Stomach (tissue), 9 donors: ENCODE measurements around the gene RALA. TPM values are rescaled to one million over a fixed set of nuclear protein-coding genes. Genes with fewer than 3 reads are reported as not detected.
"Not testable (repeated sequence)": the region's sequence is repeated elsewhere in the genome, so short reads cannot be mapped to it uniquely, and the experiment has no call there.

Experiments used
- DNase-seq, 2 donors: peaks; one replicate each; pipeline versions ENCODE4 v3.0.0 to v3.0.0-alpha.2; 2013 to 2019
- H3K27ac ChIP-seq, 5 donors: fragments of 200-600 bp in 4 of 5; sonication (generic) in 4 of 5; one replicate each; pipeline ENCODE4 v1.5.1; 2013 to 2019; ENCODE audit warnings: mild to moderate bottlenecking in 1 of 5, moderate library complexity in 1 of 5
- H3K27me3 ChIP-seq, 3 donors: fragments of 200-600 bp; sonication (generic); one replicate each; pipeline ENCODE4 v1.5.1; 2017 to 2019; ENCODE audit warnings: mixed run types in 1 of 3
- H3K36me3 ChIP-seq, 4 donors: fragments of 200-600 bp; sonication (generic); 1 replicate in 3 of 4; 2 replicates in 1 of 4; pipeline ENCODE4 v1.5.1; 2016 to 2019
- H3K4me1 ChIP-seq, 4 donors: fragments of 200-600 bp; sonication (generic); one replicate each; pipeline ENCODE4 v1.5.1; 2016 to 2019
- H3K4me3 ChIP-seq, 4 donors: fragments of 200-600 bp; sonication (generic) in 3 of 4; one replicate each; pipeline ENCODE4 v1.5.1; 2016 to 2019; ENCODE audit warnings: mild to moderate bottlenecking in 1 of 4
- H3K9me3 ChIP-seq, 4 donors: fragments of 200-600 bp; sonication (generic); one replicate each; pipeline ENCODE4 v1.5.1; 2016 to 2019
- EP300 ChIP-seq: sonication (generic); formaldehyde crosslinking; IDR thresholded peaks from one replicate; pipeline ENCODE4 v1.6.1; 2017; ENCODE audit warnings: antibody characterized with exemption
- POLR2A ChIP-seq, 4 donors: fragments of 450-650 bp; IDR thresholded peaks; one replicate each; pipeline ENCODE4 v1.6.1; 2016; ENCODE audit warnings: antibody characterized with exemption in 4 of 4, control low read depth in 2 of 4, mild to moderate bottlenecking in 1 of 4, moderate library complexity in 1 of 4
- POLR2AphosphoS5 ChIP-seq, 3 donors: sonication (generic); formaldehyde crosslinking; IDR thresholded peaks; one replicate each; pipeline ENCODE4 v1.6.1; 2016; ENCODE audit warnings: antibody characterized with exemption in 3 of 3
- WGBS, 5 donors: extraction: QIAGEN DNeasy Blood & Tissue Kit in 3 of 5; methylation state at CpG; one replicate each; pipeline versions ENCODE4 v1.1.5 to v1.1.7; 2013 to 2018; 5-methylcytosine and 5-hydroxymethylcytosine counted together
- intact Hi-C: fragments of 100-400 bp; cut with DNase I; formaldehyde crosslinking; loops from one replicate; pipeline ENCODE4 v1.15.1; 2023; ENCODE audit warnings: low total_unique reads
- polyA plus RNA-seq, 3 donors: library from polyadenylated mRNA; stranded (reverse); fragments of 200-250 nt; gene quantifications; one replicate each; pipeline ENCODE4 v1.2.3, GENCODE V29; 2013
- total RNA-seq, 5 donors: library from RNA; depleted of rRNA; stranded (reverse); fragments of >200 nt; gene quantifications; one replicate each; pipeline versions ENCODE4 v1.1.0 to v1.2.3, GENCODE V29; 2014 to 2016
- TF ChIP-seq, protein P1 (sequence below), 7 experiments: fragments of 450-650 bp in 4 of 7; fragments of 200-600 bp in 3 of 7; sonication (generic) in 3 of 7; IDR thresholded peaks; one replicate each; pipeline ENCODE4 v1.5.1; 2016 to 2019; ENCODE audit warnings: antibody characterized with exemption in 7 of 7, control low read depth in 2 of 7, mild to moderate bottlenecking in 1 of 7
- donor health status: healthy with polysubstance abuse.
- donor health status: Bipolar disorder and iron deficiency.
- donor health status: healthy.

The RALA gene
- total and polyA plus RNA-seq, 8 donors, result 10.6 to 57.0 (median 31.6) TPM

DNA sequence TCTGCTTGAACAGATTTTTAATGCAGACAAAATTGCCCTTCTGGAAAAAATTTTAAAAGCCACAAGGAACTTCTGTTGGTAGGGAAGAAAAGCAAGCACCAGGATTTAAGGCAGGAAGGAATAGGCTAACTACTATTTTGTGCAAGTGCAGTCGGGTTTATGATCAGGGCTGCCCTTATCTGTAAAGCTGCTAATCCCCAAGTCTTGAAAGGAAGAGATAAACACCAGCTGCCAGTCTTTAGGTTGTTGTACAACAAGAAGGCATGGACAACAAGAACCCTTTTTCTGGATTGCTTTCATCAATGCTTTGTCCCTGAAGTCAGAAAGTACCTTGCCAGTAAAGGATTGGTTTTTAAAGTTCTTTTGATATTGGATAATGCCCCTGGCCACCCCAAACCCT is 40.7 kb downstream of the RALA start:
- WGBS, 5 donors, result 46 to 59% (median 49%) methylated on average over 1 of the region's 1 CpG
- H3K27ac ChIP-seq, result no peak overlapping the region

DNA sequence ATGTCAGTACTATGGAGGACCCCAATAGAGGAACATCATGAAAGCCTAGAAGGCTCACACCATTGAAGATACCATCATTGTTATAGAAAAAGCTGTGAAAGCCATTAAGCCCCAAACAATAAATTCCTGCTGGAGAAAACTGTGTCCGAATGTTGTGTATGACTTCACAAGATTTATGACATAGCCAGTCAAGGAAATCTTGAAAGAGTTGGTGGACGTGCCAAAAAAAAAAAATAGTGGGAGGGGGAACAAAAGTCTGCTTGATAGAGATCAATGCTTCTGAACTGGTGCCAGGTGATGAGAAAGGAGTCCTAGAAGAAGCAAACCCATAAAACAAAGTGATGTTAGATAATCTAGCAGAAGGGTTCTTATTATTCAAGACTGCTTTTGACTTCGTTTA is 41.2 kb downstream of the RALA start:
- peaks cover 0 to 7% (median 5%) of the 10 kb centered on the region in 4 donors for H3K36me3 ChIP-seq
- TF ChIP-seq POLR2A (IDR thresholded peaks at IDR 0.05), result no peak
- TF ChIP-seq POLR2AphosphoS5 (IDR thresholded peaks at IDR 0.05), result no peak
- TF ChIP-seq, protein P1, sequence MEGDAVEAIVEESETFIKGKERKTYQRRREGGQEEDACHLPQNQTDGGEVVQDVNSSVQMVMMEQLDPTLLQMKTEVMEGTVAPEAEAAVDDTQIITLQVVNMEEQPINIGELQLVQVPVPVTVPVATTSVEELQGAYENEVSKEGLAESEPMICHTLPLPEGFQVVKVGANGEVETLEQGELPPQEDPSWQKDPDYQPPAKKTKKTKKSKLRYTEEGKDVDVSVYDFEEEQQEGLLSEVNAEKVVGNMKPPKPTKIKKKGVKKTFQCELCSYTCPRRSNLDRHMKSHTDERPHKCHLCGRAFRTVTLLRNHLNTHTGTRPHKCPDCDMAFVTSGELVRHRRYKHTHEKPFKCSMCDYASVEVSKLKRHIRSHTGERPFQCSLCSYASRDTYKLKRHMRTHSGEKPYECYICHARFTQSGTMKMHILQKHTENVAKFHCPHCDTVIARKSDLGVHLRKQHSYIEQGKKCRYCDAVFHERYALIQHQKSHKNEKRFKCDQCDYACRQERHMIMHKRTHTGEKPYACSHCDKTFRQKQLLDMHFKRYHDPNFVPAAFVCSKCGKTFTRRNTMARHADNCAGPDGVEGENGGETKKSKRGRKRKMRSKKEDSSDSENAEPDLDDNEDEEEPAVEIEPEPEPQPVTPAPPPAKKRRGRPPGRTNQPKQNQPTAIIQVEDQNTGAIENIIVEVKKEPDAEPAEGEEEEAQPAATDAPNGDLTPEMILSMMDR (IDR thresholded peaks at IDR 0.05), result no peak
- no peak for TF ChIP-seq EP300
- WGBS, 5 donors, result 87 to 98% (median 92%) methylated on average over 3 of the region's 3 CpGs
- peaks cover 0 to 3% (median 0%) of the 10 kb centered on the region in 4 donors for H3K9me3 ChIP-seq
- H3K27me3 ChIP-seq, result no peaks in the 10 kb centered on the region
- no peak overlapping the region for H3K4me3 ChIP-seq
- intact Hi-C loops, result no loop called here
- no peak for DNase-seq
- H3K27ac ChIP-seq, result no peak overlapping the region
- peaks cover 0 to 16% (median 8%) of the 10 kb centered on the region in 4 donors for H3K4me1 ChIP-seq

More for the DNA sequence above, 40.7 kb downstream of the RALA start:
- no peak for DNase-seq
- TF ChIP-seq POLR2A (IDR thresholded peaks at IDR 0.05), result no peak
- TF ChIP-seq, protein P1 (IDR thresholded peaks at IDR 0.05), result no peak
- Histone ChIP-seq H3K4me1 (peaks cover 0 to 21% (median 8%) of the 10 kb centered on the region in 4 donors), H3K27me3 (no peaks in the 10 kb centered on the region), H3K4me3 (no peak overlapping the region), H3K36me3 (peaks cover 0 to 7% (median 5%) of the 10 kb centered on the region in 4 donors), H3K9me3 (peaks cover 0 to 3% (median 0%) of the 10 kb centered on the region in 4 donors)
- intact Hi-C loops, result no loop called here

DNA sequence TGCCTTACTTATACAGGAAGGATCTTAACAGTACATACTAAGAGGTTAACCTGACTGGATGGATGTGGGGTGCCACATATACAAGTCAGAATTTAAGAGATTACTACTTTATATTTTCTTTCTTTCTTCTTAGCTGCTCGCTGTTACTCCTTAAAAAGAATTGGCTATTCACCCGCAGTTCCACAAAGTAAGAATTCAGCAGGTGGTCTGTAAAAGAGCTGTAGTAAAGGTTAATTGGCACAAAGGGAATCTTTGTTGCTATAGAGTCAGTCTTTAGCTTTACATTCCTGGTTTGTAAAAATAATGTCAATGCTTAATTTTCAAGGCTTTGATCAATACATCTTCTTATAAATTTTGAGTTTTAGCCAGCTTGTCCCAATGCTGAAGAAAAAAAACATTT is 43.2 kb downstream of the RALA start:
- H3K27ac ChIP-seq, result no peak overlapping the region
- H3K4me1 ChIP-seq, result peaks cover 0 to 16% (median 5%) of the 10 kb centered on the region in 4 donors
- peaks cover 0 to 7% (median 5%) of the 10 kb centered on the region in 4 donors for H3K36me3 ChIP-seq
- DNase-seq, result no peak
- intact Hi-C loops, result no loop called here
- peaks cover 0 to 3% (median 0%) of the 10 kb centered on the region in 4 donors for H3K9me3 ChIP-seq
- TF ChIP-seq, protein P1 (IDR thresholded peaks at IDR 0.05), result no peak
- TF ChIP-seq EP300, result no peak
- no peak for TF ChIP-seq POLR2AphosphoS5 (IDR thresholded peaks at IDR 0.05)
- TF ChIP-seq POLR2A (IDR thresholded peaks at IDR 0.05), result no peak
- no peaks in the 10 kb centered on the region for H3K27me3 ChIP-seq
- no peak overlapping the region for H3K4me3 ChIP-seq
- WGBS, 5 donors, result 93 to 99% (median 97%) methylated on average over 2 of the region's 2 CpGs

DNA sequence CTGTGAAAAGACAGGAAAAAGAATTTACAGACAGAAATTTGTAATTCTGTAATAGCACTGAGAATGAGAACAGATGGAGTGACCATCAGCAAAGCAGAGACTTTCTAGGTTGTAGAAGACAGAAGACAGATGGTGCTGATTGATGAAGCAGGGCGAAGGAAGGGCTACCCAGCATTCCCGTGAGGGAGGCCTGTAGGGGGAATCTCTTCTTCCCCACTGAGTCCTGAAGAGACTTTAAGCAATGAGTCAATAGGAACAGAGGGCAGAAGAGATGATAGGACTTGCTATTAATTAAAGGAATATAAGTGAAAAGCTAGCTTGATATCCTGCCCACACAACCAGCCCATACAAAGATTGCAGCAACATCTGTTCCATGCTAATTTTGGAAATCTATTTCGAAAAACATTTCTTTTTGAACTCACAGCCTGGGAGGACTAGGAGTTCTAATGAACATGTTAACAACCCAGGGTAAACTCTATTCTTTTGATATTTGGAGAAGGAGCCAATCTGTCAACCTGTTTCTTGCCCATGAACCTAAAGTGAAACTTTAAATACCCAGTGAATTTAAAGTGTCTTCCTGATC is 44.1 kb downstream of the RALA start:
- intact Hi-C loops, result no loop called here
- no peak overlapping the region for H3K27ac ChIP-seq
- WGBS, 5 donors, result 70 to 80% (median 79%) methylated on average over 3 of the region's 3 CpGs

DNA sequence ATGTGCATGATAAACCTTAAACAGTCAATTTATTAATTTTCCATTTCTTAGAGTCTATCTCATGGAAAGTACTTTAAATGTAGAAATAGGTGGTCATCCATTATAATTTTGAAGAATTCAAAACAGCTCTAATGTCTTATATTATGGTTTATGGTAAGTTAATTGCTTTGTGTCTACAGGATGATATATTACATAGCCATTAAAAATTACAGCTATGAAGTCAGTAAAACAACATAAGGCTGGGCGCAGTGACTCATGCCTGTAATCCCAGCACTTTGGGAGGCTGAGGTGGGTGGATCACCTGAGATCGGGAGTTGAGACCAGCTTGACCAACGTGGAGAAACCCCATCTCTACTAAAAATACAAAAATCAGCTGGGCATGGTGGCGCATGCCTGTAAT is 44.9 kb downstream of the RALA start:
- H3K9me3 ChIP-seq, intact Hi-C loops, H3K4me3 ChIP-seq, H3K27me3 ChIP-seq, H3K27ac ChIP-seq, H3K36me3 ChIP-seq, DNase-seq: not testable (repeated sequence)
- H3K4me1 ChIP-seq, result peaks cover 0 to 16% (median 5%) of the 10 kb centered on the region in 4 donors
- 91 to 98% (median 94%) methylated on average over 4 of the region's 4 CpGs for WGBS, 5 donors

More for the DNA sequence above, 44.1 kb downstream of the RALA start:
- TF ChIP-seq POLR2AphosphoS5 (IDR thresholded peaks at IDR 0.05) (no peak), POLR2A (IDR thresholded peaks at IDR 0.05) (no peak), EP300 (no peak)
- TF ChIP-seq, protein P1 (IDR thresholded peaks at IDR 0.05), result no peak
- Histone ChIP-seq H3K36me3 (peaks cover 0 to 6% (median 0%) of the 10 kb centered on the region in 4 donors), H3K27me3 (no peaks in the 10 kb centered on the region), H3K4me3 (no peak overlapping the region), H3K9me3 (peaks cover 0 to 3% (median 0%) of the 10 kb centered on the region in 4 donors), H3K4me1 (peaks cover 0 to 16% (median 5%) of the 10 kb centered on the region in 4 donors)
- peak in 1 of 2 donors; percentile 62 for DNase-seq
